Osteocyte (in vitro differentiated cells): ENCODE data around the gene MRPL19. TPM values are rescaled to one million over a fixed set of nuclear protein-coding genes. Genes with fewer than 3 reads are reported as not detected.

Source experiments
- DNase-seq: peaks from one replicate; pipeline ENCODE4 v3.0.0; 2021; ENCODE audit warnings: mixed read lengths; ENCODE audit not compliant: unreplicated experiment; ENCODE audit errors: extremely low spot score
- H3K27ac Mint-ChIP-seq: one replicate; pipeline ENCODE4 v1.8.0; 2021; ENCODE audit warnings: mild to moderate bottlenecking, mixed read lengths; ENCODE audit not compliant: unreplicated experiment
- H3K27me3 Mint-ChIP-seq: one replicate; pipeline ENCODE4 v1.8.0; 2021; ENCODE audit warnings: mixed read lengths; ENCODE audit not compliant: unreplicated experiment
- H3K36me3 Mint-ChIP-seq: one replicate; pipeline ENCODE4 v1.8.0; 2021; ENCODE audit warnings: mixed read lengths; ENCODE audit not compliant: unreplicated experiment
- H3K4me1 Mint-ChIP-seq: one replicate; pipeline ENCODE4 v1.8.0; 2021; ENCODE audit warnings: mixed read lengths; ENCODE audit not compliant: unreplicated experiment
- H3K4me3 Mint-ChIP-seq: one replicate; pipeline ENCODE4 v1.8.0; 2021; ENCODE audit warnings: mild to moderate bottlenecking, moderate library complexity, mixed read lengths; ENCODE audit not compliant: unreplicated experiment
- H3K9me3 Mint-ChIP-seq: one replicate; pipeline ENCODE4 v1.8.0; 2021; ENCODE audit warnings: mixed read lengths; ENCODE audit not compliant: unreplicated experiment
- total RNA-seq: library from RNA; stranded (reverse); gene quantifications from 2 replicates; pipeline ENCODE4 v1.2.1, GENCODE V29; 2021
- TF ChIP-seq, protein P1 (sequence below): fragments of 200-600 bp; sonication (generic); IDR thresholded peaks from 2 replicates; pipeline ENCODE4 v1.5.0; 2021; ENCODE audit warnings: antibody characterized with exemption, mild to moderate bottlenecking, moderate library complexity

MRPL19 gene
- total RNA-seq, 1 donor from 2014 or later, result 46.6 TPM

DNA sequence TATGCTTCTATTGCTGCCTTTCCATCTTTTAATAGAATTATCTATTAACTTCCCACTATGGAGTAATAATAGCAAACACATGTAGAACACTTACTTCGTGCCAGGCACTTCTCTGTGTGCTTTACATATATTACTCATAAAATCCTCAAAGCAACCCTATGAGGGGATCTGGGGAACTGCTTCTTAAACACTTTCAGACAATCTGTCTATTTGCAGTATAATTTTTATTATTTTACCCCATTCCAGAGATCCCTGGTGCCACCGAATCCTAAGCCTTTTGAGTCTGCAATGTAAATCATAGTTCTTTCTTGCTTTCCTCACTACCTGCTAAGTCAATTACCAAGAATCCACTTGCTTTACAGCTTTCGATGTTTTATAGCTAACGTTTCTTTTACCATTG, 89.7 kb downstream of the MRPL19 start:
- TF ChIP-seq, protein P1, sequence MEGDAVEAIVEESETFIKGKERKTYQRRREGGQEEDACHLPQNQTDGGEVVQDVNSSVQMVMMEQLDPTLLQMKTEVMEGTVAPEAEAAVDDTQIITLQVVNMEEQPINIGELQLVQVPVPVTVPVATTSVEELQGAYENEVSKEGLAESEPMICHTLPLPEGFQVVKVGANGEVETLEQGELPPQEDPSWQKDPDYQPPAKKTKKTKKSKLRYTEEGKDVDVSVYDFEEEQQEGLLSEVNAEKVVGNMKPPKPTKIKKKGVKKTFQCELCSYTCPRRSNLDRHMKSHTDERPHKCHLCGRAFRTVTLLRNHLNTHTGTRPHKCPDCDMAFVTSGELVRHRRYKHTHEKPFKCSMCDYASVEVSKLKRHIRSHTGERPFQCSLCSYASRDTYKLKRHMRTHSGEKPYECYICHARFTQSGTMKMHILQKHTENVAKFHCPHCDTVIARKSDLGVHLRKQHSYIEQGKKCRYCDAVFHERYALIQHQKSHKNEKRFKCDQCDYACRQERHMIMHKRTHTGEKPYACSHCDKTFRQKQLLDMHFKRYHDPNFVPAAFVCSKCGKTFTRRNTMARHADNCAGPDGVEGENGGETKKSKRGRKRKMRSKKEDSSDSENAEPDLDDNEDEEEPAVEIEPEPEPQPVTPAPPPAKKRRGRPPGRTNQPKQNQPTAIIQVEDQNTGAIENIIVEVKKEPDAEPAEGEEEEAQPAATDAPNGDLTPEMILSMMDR, result no peak
- H3K9me3 Mint-ChIP-seq, result no peaks in the 10 kb centered on the region
- no peaks in the 10 kb centered on the region for H3K36me3 Mint-ChIP-seq
- no peak overlapping the region for H3K27ac Mint-ChIP-seq
- peaks cover 44% of the 10 kb centered on the region for H3K27me3 Mint-ChIP-seq
- DNase-seq, result no peak
- no peak overlapping the region for H3K4me3 Mint-ChIP-seq
- no peaks in the 10 kb centered on the region for H3K4me1 Mint-ChIP-seq

DNA sequence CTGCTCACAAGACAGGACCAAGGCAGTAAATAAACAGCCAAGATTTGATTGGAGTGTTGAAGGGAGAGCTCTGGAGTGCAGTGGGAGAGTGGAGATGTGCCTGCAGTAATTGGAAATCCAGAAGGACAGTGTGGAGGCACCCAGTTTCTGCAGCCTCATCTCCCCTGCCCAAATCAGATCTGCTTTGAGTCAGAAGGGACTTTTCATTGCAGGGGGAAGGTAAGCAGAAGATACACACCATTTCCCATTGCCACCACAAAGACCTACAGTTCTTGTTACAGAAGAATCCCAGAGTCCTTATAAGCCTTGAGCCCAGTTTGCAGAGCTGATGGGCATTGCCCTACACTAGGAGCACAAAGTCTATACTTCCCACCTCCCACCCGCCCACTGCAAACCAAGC, 91.4 kb downstream of the MRPL19 start:
- Mint-ChIP-seq H3K27ac (no peak overlapping the region), H3K36me3 (no peaks in the 10 kb centered on the region)

More for the DNA sequence above, 91.4 kb downstream of the MRPL19 start:
- DNase-seq, result no peak
- peaks cover 3% of the 10 kb centered on the region for H3K9me3 Mint-ChIP-seq
- H3K4me3 Mint-ChIP-seq, result no peak overlapping the region
- H3K27me3 Mint-ChIP-seq, result peaks cover 42% of the 10 kb centered on the region
- TF ChIP-seq, protein P1, result no peak
- H3K4me1 Mint-ChIP-seq, result no peaks in the 10 kb centered on the region

Other genes starting within 250 kb of the MRPL19 start
- 30.7 and 33.5 TPM in 2 replicates for gene EVA1A, start 85.8 kb upstream of the MRPL19 start, total RNA-seq
- 13.2 and 16.3 TPM in 2 replicates for gene GCFC2, start 64.1 kb downstream of the MRPL19 start, total RNA-seq